Prostate gland (tissue), 2 donors: ENCODE data around the gene RAB43.

Source experiments
- POLR2A ChIP-seq: fragments of 450-650 bp; IDR thresholded peaks from one replicate; pipeline ENCODE4 v1.6.1; 2016; ENCODE audit warnings: antibody characterized with exemption, mild to moderate bottlenecking
- POLR2AphosphoS5 ChIP-seq: sonication (generic); formaldehyde crosslinking; IDR thresholded peaks from one replicate; pipeline ENCODE4 v1.6.1; 2017; ENCODE audit warnings: antibody characterized with exemption
- TF ChIP-seq, protein P1 (sequence below), 4 experiments: fragments of 200-600 bp in 2 of 4; fragments of 450-650 bp in 2 of 4; sonication (generic) in 2 of 4; IDR thresholded peaks; 1 replicate in 3 of 4; 2 replicates in 1 of 4; pipeline ENCODE4 v1.5.1; 2016 to 2019; ENCODE audit warnings: antibody characterized with exemption in 4 of 4, mild to moderate bottlenecking in 2 of 4, moderate library complexity in 2 of 4

DNA sequence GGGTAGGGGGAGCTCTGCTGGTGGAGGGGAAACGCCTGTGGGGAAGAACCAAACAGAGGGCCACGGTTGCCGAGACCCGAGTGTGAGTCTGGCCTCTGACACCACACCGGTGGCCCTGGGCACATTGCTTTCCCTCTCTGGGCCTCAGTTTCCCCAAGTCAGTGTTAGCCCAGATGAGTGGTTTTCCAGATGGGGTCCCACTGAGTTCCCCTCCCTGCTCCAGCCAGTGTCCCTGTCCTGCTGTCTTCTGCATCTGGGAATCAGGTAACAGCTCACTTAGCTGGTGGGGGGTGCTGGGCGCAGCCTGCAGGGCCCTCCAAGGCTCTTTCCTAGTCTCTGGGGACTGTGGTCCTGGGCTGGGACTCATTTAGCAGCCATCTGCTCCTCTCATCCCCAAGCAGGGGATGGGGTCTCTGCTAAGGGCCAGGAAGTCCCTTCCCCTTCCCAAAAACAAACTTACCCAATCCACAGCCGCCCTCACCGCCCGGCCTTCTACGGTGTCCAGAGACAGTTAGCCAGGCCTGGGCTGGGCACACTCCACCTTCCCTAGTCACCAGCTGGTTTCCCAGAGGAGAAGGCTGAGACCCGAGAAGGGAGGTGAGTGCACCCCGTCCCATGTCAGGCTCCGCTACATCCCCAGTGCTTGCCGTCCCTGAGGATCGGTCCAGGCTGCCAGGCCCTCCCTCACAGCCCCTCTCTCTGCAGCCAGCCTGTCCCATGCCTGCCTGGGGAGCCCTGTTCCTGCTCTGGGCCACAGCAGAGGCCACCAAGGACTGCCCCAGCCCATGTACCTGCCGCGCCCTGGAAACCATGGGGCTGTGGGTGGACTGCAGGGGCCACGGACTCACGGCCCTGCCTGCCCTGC, 60.3 kb downstream of the RAB43 start:
- TF ChIP-seq POLR2A (no peak), POLR2AphosphoS5 (no peak)
- TF ChIP-seq, protein P1, sequence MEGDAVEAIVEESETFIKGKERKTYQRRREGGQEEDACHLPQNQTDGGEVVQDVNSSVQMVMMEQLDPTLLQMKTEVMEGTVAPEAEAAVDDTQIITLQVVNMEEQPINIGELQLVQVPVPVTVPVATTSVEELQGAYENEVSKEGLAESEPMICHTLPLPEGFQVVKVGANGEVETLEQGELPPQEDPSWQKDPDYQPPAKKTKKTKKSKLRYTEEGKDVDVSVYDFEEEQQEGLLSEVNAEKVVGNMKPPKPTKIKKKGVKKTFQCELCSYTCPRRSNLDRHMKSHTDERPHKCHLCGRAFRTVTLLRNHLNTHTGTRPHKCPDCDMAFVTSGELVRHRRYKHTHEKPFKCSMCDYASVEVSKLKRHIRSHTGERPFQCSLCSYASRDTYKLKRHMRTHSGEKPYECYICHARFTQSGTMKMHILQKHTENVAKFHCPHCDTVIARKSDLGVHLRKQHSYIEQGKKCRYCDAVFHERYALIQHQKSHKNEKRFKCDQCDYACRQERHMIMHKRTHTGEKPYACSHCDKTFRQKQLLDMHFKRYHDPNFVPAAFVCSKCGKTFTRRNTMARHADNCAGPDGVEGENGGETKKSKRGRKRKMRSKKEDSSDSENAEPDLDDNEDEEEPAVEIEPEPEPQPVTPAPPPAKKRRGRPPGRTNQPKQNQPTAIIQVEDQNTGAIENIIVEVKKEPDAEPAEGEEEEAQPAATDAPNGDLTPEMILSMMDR (IDR thresholded peaks at IDR 0.05) = no peak
